NCI-H146 treated with DMSO at 0.1 percent for 48 hours (cell line): ENCODE results near the gene ANKRD36B.
"Not testable (repeated sequence)": the region's sequence is repeated elsewhere in the genome, so short reads cannot be mapped to it uniquely, and the experiment has no call there.

ENCODE experiments used
- DNase-seq: peaks from one replicate; lab custom pipeline; 2025; ENCODE audit not compliant: unreplicated experiment; lab: John Stamatoyannopoulos, UW

The ANKRD36B gene

DNA sequence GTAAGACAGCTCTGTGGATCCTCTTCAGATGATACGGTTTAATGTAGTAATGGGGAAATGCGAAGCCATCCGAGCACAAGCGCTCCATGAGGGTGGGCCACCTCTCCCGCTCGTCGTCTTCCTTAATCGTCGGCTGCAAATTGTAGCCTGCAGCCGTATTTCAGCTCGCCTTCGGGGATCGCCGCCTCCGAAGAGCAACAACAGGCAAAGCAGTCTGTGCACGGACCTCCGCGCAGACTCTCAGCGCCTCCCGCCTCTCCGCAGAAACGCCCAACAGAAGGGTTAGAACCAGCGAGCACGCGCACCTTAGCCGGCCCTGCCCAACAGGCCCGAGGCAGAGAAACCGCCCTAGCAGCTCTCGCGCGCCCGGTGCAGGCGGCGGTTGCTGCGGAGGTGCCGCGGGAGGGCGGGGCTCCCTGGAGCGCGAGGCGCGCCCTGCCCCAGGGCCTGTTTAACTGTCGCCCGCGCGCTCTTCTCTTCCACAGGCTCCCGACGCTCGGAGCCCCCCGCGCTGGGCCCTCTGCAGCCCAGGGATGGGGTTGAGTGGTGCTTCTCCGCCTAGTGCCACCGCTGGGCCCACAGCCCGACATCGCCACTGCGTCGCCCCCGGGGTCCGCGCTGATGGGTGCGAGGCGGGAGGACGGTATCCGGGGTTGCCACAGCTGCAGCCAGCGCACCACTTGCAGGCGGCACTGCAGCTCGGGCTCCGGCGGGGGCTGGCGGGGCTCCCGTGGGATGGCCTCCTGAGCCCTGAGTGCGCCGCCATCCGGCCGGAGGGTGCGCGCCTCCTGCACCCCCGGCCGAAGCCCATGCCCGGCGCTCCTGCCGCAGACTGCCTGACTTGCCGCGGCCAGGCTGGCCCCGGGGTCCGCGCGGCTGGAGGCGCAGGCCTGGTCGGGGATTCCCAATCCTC, at the start of gene ANKRD36B:
Gene ANKRD36B, minus strand, starts transcription at position 280 of the 913 bp plus-strand sequence. Its CDS starts 192 bp downstream, at position 88.
- DNase-seq = not testable (repeated sequence)

DNA sequence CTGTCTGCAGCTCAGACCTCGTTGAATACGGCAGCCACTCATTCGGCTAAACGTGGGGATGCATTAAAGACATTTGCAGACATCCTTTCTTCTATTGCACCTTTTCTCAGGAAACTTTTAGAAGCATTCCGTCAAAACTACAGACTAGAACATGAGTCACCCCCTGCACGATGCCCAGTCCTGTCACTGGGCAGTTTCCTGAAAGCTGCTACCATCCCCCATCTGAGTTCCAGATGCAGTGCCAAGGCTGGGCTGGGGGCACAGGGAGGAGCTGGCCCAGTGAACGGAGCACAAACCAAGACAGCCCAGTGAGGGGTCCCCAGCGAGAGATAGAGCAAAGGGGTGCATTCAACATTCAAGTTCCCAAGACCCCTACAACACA, 36.4 kb upstream of the ANKRD36B start:
- DNase-seq = not testable (repeated sequence)

DNA sequence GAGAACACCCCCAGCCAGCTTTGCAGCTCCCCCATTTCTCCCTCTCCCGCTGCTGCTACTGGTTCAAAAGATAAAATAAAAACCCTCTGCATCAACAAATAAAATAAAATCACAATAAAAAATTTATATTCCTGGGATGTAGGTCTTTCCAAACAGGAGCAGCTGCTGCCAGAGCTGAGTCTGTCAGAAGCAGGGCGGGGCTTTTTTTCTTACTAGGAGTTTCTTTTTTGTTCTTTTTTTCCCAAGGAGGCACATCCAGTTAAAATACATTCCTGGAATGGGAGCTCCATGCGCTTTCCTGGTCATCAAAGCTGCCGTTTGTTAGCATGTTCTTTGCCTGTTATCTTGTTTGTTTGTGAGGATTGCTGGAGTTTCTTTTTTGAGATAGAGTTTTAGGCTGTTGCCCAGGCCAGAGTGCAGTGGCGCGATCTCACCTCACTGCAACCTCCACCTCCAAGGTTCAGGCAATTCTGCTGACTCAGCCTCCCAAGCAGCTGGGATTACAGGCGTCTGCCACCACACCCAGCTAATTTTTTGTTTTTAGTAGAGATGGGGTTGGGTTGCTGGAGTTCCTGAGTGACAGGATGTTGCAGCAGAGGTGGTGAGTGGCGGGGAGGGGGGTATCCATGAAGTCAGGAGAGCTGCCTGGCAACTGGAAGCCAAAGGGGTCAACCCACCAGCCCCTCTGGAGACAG, 35.8 kb upstream of the ANKRD36B start:
- not testable (repeated sequence) for DNase-seq

DNA sequence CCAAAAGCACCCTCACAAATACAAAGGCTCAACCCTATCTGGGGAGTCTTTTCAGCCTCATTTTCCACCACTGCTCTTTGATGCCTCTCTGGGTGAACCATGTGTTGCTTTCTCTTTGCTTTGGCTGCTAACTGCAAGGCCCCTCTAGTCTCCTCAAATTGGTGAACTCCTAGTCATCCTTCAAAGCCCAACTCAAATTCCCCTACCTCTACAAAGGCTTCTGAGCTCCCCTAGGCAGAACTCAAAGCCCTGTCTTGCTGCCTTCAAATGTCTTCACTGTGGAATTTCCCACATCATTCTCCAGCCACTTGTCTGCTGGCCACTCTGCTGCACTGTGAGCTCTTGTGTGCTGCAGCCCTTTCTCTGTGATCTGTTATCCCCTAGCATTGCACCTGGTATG, 33.3 kb upstream of the ANKRD36B start:
- DNase-seq = not testable (repeated sequence)

DNA sequence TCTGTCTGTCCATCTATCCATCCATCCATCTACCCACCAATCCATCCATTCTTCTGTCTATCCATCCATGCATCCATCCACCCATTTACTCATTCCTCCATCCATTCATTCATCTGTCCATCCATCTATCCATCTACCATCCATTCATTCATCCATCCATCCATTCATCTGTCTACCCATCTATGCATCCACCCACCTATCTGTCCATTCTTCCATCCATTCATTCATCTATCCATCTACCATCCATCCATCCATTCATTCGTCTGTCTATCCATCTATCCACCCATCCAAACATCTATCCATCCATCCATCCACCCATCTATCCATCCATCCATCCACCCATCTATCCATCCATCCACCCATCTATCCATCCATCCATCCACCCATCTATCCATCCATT, 30.8 kb upstream of the ANKRD36B start:
- not testable (repeated sequence) for DNase-seq

DNA sequence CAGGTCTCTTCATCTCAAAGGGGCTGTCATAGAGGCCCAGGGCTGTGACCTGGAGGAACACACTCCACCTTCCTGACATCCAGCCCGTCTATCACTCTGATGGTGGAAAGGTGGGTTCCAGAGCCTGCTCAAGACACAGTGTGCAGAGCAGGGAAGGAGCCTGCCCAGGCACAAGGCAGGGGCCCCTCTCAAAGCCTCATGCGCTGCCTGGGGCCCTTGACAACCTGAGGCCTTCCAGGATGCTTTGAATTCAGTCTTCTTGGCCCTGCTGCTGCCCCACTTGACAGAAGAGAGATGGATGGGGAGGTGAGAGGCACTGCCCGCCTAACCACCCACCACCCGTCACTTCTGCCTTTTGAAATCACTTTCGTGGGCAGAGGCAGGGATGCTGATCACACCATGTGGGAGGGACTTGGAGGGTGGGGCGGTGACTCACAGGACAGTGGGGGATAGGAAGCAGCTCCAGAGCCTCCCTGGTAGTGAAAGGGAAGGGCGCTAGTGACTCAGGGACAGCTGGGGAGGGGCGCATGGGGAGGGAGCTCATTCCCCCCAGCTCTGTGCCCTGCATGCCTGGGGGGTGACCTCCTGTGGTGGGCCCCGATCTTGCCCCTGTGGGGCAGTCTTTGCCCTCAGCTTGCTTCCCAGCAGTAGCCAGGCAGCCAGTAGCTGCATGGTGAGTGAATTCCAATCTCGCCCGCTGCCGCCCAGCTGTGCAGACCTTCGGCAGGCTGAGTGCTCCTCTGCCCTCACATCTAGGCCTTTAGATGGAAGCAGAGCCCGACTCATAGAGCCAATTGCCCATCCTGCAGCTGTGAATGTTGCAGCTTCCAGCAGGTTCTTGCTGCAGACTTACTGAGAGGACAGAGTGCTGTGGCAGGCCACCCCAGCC, 29.5 kb upstream of the ANKRD36B start:
- not testable (repeated sequence) for DNase-seq

DNA sequence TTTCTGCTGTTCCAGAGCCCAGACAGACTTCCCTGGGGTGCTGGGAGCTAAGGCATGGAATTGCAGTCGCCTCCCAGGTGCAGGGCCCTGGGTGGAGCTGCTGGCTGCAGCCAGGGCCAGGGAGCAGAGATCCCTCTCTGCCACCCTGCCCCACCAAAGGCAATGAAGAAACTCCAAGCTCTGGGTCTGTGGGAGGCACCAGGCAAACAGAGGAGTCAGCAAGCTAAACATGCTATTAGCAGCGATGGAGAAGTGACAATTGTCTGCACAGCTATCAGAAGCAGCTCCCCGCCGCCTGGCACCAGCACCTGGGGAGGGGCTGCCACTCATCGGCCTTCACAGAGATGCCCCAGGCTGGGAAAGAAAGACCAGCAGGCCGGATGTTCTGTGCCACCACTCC, 28.2 kb upstream of the ANKRD36B start:
- DNase-seq = no peak

DNA sequence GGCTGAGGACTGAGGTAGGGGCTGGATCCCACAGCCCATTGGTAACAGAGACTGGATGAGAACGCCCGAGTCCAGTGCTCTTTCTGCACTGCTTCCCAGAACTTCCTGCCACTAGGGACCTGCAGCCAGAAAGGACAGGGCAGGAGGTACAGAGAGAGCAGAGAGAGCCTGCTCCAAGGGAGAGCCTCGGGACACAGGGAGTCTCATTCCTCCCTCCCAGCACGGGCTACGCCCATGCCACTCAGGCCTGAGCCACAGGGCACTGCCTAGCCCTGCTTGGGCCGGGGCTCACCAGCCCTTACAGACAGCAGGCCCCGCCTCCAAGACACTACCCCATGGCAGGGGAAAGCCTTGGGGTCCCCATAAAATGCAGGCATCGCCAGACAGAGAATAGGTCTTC, 26.1 kb upstream of the ANKRD36B start:
- DNase-seq = not testable (repeated sequence)

DNA sequence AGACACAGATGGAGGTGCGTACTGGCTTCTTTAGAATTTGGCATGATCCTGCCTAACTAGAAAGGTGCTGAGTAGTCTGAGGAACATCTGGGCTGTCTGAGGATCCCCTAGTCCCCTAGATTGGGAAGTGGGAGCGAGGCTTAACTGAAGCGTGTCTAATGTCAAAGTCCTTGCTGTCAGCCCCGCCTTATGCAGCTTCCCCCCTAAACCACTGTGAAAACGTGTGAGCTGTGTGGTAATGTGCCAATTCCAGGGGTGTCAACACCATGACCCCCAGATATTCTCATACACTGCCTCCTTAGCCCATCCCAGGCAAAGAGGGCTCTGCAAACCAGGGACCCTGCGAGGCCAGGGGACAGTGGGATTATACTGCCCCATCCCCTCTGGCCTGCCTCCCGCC, 22.2 kb upstream of the ANKRD36B start:
- DNase-seq = not testable (repeated sequence)

DNA sequence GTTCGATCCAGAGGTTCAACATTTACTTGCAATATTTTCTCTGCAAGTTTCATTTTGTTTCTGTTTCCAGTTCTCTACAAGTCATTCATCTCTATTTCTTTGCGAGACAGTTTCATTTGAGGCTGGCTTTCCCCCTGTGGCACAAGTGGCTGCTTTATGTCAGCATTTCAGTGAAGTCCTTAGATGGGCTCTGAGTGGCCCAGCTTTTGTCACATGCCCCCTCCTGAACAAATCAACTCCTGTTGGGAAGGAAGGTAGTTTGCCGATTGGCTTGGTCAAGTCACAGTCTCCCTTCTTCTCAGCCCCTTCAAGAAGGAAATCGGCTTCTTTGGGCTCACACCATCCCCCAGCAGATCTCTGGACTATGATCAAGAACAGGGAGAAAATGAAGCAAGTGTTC, 19.1 kb upstream of the ANKRD36B start:
- DNase-seq = not testable (repeated sequence)

DNA sequence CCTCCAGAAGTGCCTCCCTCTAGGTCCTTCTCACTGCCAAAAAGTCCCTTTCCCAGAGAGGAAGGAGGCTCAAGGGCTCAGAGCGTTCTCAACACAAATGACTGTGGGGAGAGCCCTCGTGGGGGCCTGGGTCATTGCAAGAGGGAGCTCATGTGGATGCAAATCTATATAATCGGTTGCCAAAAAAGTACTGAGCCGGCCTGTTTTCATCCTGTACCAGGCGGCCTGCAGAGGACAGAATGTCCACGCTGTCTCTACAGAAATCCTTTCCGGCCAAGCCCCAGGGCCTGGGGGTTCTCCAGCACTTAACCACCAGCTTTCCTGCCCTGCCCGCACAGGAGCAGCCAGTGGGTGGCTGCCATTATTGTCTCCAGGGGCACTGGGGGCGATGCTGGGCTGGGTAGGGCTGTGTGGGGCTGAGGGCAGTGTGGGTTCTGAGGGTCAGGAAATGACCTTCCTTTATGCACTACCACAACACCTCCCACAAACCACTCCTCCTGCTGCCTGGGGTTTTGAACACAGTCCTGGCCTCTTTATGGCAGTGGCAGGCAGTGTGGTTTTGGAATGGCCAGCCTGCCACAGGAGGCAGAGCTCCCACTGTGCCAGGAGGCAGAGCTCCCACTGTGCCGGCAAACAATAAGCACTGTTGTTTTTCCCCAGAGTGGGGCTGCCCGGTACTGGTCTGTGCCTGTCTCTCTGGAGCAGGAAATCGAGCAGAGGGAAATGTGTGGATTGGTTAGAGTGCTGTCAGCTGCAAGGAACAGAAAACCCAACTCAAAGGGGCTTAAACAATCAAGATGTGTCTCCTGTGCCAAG, 16.1 kb upstream of the ANKRD36B start:
- not testable (repeated sequence) for DNase-seq

DNA sequence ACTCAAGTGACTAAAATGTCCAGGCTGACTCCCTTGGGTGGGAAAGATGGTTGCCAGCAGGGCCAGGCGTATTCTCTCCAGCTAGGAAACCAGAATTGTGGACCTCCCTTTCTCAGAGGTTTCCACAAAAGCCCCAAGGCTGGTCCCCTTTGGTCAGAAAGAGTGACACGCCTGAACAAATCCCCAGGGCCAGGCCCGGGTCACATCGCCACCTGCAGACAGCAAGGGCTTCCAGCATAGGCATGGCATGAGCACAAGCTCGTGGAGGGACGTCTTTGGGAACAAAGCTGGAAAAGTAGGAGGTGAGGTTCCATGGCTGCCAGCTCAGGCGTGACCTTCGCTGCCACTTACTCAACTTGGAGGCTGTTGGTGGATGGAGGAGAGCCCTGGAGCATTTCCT, 15.4 kb upstream of the ANKRD36B start:
- DNase-seq = not testable (repeated sequence)

DNA sequence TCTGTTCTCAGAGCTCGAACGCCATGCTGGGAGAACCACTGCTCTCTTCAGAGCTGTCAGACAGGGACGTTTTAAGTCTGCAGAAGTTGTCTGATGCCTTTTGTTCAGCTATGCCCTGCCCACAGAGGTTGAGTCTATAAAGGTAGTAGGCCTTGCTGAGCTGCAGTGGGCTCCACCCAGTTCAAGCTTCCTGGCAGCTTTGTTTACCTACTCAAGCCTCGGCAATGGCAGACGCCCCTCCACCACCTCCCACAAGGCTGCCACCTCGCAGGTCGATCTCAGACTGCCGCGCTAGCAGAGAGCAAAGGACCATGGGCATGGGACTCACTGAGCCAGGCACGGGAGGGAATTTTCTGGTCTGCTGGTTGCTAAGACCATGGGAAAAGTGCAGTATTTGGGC, 11.9 kb upstream of the ANKRD36B start:
- not testable (repeated sequence) for DNase-seq

DNA sequence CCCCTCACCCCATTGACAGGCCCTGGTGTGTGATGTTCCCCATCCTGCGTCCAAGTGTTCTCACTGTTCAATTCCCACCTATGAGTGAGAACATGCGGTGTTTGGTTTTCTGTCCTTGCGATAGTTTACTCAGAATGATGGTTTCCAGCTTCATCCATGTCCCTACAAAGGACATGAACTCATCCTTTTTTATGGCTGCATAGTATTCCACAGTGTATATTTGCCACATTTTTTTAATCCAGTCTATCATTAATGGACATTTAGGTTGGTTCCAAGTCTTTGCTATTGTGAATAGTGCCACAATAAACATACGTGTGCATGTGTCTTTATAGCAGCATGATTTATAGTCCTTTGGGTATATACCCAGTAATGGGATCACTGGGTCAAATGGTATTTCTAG, 6.5 kb upstream of the ANKRD36B start:
- not testable (repeated sequence) for DNase-seq

DNA sequence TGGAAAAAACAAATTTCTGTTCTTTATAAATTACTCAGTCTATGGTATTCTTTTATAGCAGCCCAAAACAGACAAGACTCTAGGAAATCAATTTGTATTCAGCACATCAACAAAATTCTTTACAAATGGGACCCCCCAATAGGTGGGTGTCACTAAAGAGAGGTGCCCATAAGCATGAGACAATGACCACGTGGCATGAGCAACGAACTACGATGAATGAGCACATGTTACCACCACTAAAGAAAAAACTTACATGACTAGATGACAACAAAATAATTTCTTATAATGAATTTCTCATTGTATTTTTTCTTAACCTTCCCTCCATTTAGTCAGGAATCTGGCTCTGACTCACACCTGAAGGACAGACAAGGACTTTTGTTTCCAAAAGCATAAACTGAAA, 3.8 kb upstream of the ANKRD36B start:
- not testable (repeated sequence) for DNase-seq

DNA sequence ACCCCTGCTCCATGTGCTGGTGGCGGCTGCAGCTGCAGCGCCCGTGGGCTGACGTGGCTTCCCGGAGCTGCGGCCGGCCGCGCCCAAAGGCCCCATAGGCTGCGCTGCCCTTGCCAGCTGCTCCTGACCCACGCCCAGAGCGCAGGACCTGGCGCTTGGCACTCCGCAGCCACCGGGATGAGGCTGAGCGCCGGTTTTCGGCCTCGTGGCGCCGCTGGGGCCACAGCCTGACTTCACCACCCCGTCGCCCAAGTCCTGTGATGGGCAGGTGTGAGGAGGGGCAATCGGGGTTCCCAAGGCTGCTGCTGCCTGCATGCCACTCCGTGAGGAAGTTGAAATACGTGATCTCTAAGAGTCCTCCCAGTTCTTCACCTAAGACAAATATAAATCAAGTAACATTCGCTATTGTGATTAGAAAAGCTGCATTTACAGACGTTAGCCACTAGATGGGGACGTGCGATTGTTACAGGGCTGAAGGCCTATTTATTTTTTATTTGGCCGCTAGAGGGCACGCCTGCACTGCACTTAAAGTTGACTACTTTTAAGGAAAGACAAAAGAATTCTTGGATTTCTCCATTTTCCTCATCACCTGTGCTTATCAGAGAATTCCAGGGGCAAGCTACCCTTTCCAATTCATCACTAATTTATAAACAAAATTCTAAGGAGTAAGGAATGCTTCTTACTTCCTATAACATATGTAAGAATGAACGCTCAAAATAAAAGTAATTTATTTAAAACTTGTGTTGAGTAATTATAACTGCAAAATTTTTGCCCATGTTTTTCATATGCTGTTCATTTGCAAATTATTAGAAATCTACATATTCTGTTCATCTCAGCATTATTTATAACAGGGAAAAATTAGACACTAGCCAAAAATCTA, 1.1 kb upstream of the ANKRD36B start:
- DNase-seq = not testable (repeated sequence)

DNA sequence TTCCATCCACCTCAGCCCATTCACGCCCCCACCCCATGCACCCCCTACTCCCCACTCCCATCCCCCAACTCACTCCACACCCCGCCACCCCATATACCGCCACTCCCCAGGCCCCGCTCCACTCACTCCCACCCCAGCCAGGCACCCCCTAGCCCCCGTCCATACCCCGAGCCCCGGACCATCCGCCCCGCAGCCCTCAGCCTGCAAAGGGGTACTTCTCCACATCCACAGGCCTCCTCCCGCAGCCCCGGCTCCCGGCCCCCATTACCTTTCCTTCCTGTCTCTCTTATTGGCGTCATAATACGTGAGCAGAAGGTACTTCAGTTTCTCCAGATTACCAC, 450 bp downstream of the ANKRD36B start:
- not testable (repeated sequence) for DNase-seq

DNA sequence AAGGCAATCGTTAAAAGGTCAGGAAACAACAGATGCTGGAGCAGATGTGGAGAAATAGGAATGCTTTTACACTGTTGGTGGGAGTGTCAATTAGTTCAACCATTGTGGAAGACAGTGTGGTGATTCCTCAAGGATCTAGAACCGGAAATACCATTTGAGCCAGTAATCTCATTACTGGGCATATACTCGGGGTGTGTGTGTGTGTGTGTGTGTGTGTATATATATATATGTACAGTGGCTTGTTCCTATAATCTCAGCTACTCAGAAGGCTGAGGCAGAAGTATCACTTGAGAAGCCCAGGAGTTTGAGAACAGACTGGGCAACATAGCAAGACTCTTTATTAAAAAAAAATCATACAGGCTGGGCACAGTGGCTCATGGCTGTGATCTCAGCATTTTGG, 24.0 kb downstream of the ANKRD36B start:
- DNase-seq = not testable (repeated sequence)

DNA sequence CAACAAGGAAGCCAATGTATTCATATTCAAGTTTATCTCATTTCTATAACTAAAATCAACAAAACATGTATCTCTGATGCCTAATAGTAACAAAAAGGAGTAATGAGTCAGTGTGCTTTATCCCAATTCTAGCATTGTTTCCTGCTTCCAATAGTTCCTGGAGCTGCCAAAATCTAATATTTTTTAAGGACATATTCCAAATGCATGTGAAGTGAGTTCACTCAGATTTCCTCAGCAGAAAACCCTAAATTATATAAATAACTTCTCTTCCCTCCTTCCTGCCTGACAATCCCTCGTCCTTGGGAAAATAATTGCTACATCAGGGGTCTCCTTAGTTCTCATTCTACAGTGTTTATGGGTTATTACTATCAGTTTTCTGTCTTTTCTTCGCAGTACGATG, 37.3 kb downstream of the ANKRD36B start:
- not testable (repeated sequence) for DNase-seq
